ENCODE data around the gene PEX11G. TPM values are rescaled to one million over a fixed set of nuclear protein-coding genes. Genes with fewer than 3 reads are reported as not detected.

The PEX11G gene
- total and polyA plus RNA-seq, 4 experiments from 2014 or later: 0.64 to 1.7 (median 0.68) TPM

GRCh38 chr19:7533281-7533885 lies 44.5 kb upstream of the PEX11G start:
- POLR2A ChIA-PET (ENCODE audit: partially characterized antibody): interaction anchor here (2.6 to 8.3 kb wide), 2 partner anchors 11 to 96 kb away, joined by 10 to 94 read pairs; partner anchors contain the start of genes MCOLN1, PET100 and XAB2
- no peaks in the 10 kb centered on the region for H3K27me3 ChIP-seq (ENCODE audit: insufficient read depth, low read length)
- no peaks in the 10 kb centered on the region for H3K9me3 ChIP-seq (ENCODE audit: control insufficient read depth in 1 of 2, low read length in 2 of 2)
- CTCF ChIA-PET (ENCODE audit: partially characterized antibody): no interaction called here
- Mint-ChIP-seq H3K4me3 (peak overlapping the region; percentile 90 to 98 (median 94)), H3K27me3 (no peaks in the 10 kb centered on the region), H3K27ac (peak overlapping the region in 6 of 7 donors; percentile 64 to 94 (median 88)), H3K4me1 (peaks cover 10 to 38% (median 24%) of the 10 kb centered on the region in 4 donors), H3K9me3 (no peaks in the 10 kb centered on the region), H3K36me3 (peaks cover 3 to 22% of the 10 kb centered on the region in 2 donors)
- peak overlapping the region; percentile 18 to 93 for H3K4me3 ChIP-seq (ENCODE audit: low read length in 2 of 2)
- no peaks in the 10 kb centered on the region for H3K36me3 ChIP-seq (ENCODE audit: insufficient read depth, low read length)
- H3K27ac ChIP-seq (ENCODE audit: low read depth, low read length): peak overlapping the region; percentile 76
- intact Hi-C loops (cut with micrococcal nuclease): loop anchor here (5.0 to 10.0 kb wide), 3 partner anchors 139 to 1629 kb away; partner anchors contain the start of genes CLPP, NDUFA11 and VMAC
- DNase-seq: no peak
- H3K4me1 ChIP-seq (ENCODE audit: insufficient read depth, low read length): peaks cover 25% of the 10 kb centered on the region

- Histone ChIP-seq H3K27me3 (ENCODE audit: insufficient read depth, low read length) (no peaks in the 10 kb centered on the region), H3K27ac (ENCODE audit: low read depth, low read length) (no peak overlapping the region), H3K4me3 (ENCODE audit: low read length in 2 of 2) (no peak overlapping the region), H3K4me1 (ENCODE audit: insufficient read depth, low read length) (peaks cover 12% of the 10 kb centered on the region), H3K9me3 (ENCODE audit: control insufficient read depth in 1 of 2, low read length in 2 of 2) (no peaks in the 10 kb centered on the region), H3K36me3 (ENCODE audit: insufficient read depth, low read length) (no peaks in the 10 kb centered on the region)
- no peaks in the 10 kb centered on the region for H3K9me3 Mint-ChIP-seq
- POLR2A ChIA-PET (ENCODE audit: partially characterized antibody): interaction anchor here (8.3 kb wide), 1 partner anchor 8 kb away, joined by 94 read pairs; the partner anchor contains the start of gene MCOLN1
- H3K27ac Mint-ChIP-seq: peak overlapping the region in 1 of 7 donors; percentile 30
- H3K4me3 Mint-ChIP-seq: no peak overlapping the region
- peaks cover 3 to 20% (median 11%) of the 10 kb centered on the region in 4 donors for H3K4me1 Mint-ChIP-seq
- no peaks in the 10 kb centered on the region for H3K27me3 Mint-ChIP-seq
- CTCF ChIA-PET (ENCODE audit: partially characterized antibody): no interaction called here
- peaks cover 6 to 12% of the 10 kb centered on the region in 2 donors for H3K36me3 Mint-ChIP-seq
- intact Hi-C loops (cut with micrococcal nuclease): loop anchor here (5.0 to 10.0 kb wide), 3 partner anchors 135 to 1625 kb away; partner anchors contain the start of genes CLPP, NDUFA11 and VMAC
- peak in 1 of 5 donors; percentile 2 for DNase-seq
Observed at GRCh38 chr19:7529610-7530490, 41.0 kb upstream of the PEX11G start.

GRCh38 chr19:7529246-7529600 lies 40.4 kb upstream of the PEX11G start:
- H3K4me3 ChIP-seq (ENCODE audit: low read length in 2 of 2): no peak overlapping the region
- Mint-ChIP-seq H3K4me1 (peaks cover 3 to 14% (median 8%) of the 10 kb centered on the region in 4 donors), H3K4me3 (peak overlapping the region in 1 of 8 donors; percentile 63), H3K27ac (no peak overlapping the region), H3K9me3 (no peaks in the 10 kb centered on the region), H3K36me3 (peaks cover 6 to 10% of the 10 kb centered on the region in 2 donors), H3K27me3 (no peaks in the 10 kb centered on the region)
- ChIA-PET POLR2A (ENCODE audit: partially characterized antibody) (no interaction called here), CTCF (ENCODE audit: partially characterized antibody) (no interaction called here)
- H3K36me3 ChIP-seq (ENCODE audit: insufficient read depth, low read length): no peaks in the 10 kb centered on the region
- peaks cover 8% of the 10 kb centered on the region for H3K4me1 ChIP-seq (ENCODE audit: insufficient read depth, low read length)
- DNase-seq: peak in 1 of 5 donors; percentile 30
- intact Hi-C loops (cut with micrococcal nuclease): no loop called here
- H3K27ac ChIP-seq (ENCODE audit: low read depth, low read length): no peak overlapping the region
- no peaks in the 10 kb centered on the region for H3K9me3 ChIP-seq (ENCODE audit: control insufficient read depth in 1 of 2, low read length in 2 of 2)
- no peaks in the 10 kb centered on the region for H3K27me3 ChIP-seq (ENCODE audit: insufficient read depth, low read length)

GRCh38 chr19:7528522-7529245 lies 39.8 kb upstream of the PEX11G start:
- ChIA-PET POLR2A (ENCODE audit: partially characterized antibody) (no interaction called here), CTCF (ENCODE audit: partially characterized antibody) (no interaction called here)
- Histone ChIP-seq H3K4me1 (ENCODE audit: insufficient read depth, low read length) (peaks cover 7% of the 10 kb centered on the region), H3K4me3 (ENCODE audit: low read length in 2 of 2) (no peak overlapping the region), H3K9me3 (ENCODE audit: control insufficient read depth in 1 of 2, low read length in 2 of 2) (no peaks in the 10 kb centered on the region), H3K36me3 (ENCODE audit: insufficient read depth, low read length) (no peaks in the 10 kb centered on the region), H3K27ac (ENCODE audit: low read depth, low read length) (no peak overlapping the region), H3K27me3 (ENCODE audit: insufficient read depth, low read length) (no peaks in the 10 kb centered on the region)
- DNase-seq: peak in 1 of 5 donors; percentile 24
- Mint-ChIP-seq H3K9me3 (no peaks in the 10 kb centered on the region), H3K27me3 (no peaks in the 10 kb centered on the region), H3K27ac (no peak overlapping the region), H3K36me3 (peaks cover 6 to 8% of the 10 kb centered on the region in 2 donors), H3K4me3 (peak overlapping the region in 1 of 8 donors; percentile 63), H3K4me1 (peaks cover 3 to 11% (median 4%) of the 10 kb centered on the region in 4 donors)
- intact Hi-C loops (cut with micrococcal nuclease): no loop called here

GRCh38 chr19:7528192-7528519 lies 39.3 kb upstream of the PEX11G start:
- Mint-ChIP-seq H3K4me3 (no peak overlapping the region), H3K27ac (no peak overlapping the region), H3K4me1 (peaks cover 4 to 10% (median 4%) of the 10 kb centered on the region in 4 donors), H3K9me3 (no peaks in the 10 kb centered on the region), H3K27me3 (no peaks in the 10 kb centered on the region), H3K36me3 (peaks cover 6 to 8% of the 10 kb centered on the region in 2 donors)
- ChIA-PET POLR2A (ENCODE audit: partially characterized antibody) (no interaction called here), CTCF (ENCODE audit: partially characterized antibody) (no interaction called here)
- no peaks in the 10 kb centered on the region for H3K9me3 ChIP-seq (ENCODE audit: control insufficient read depth in 1 of 2, low read length in 2 of 2)
- no peak overlapping the region for H3K27ac ChIP-seq (ENCODE audit: low read depth, low read length)
- H3K4me3 ChIP-seq (ENCODE audit: low read length in 2 of 2): no peak overlapping the region
- intact Hi-C loops (cut with micrococcal nuclease): no loop called here
- H3K27me3 ChIP-seq (ENCODE audit: insufficient read depth, low read length): no peaks in the 10 kb centered on the region
- H3K36me3 ChIP-seq (ENCODE audit: insufficient read depth, low read length): no peaks in the 10 kb centered on the region
- no peak for DNase-seq
- H3K4me1 ChIP-seq (ENCODE audit: insufficient read depth, low read length): peaks cover 7% of the 10 kb centered on the region

GRCh38 chr19:7527516-7528191 lies 38.8 kb upstream of the PEX11G start:
- DNase-seq: no peak
- Mint-ChIP-seq H3K27me3 (no peaks in the 10 kb centered on the region), H3K4me1 (peaks cover 2 to 6% (median 4%) of the 10 kb centered on the region in 4 donors), H3K27ac (no peak overlapping the region), H3K4me3 (no peak overlapping the region), H3K9me3 (no peaks in the 10 kb centered on the region), H3K36me3 (peaks cover 6 to 8% of the 10 kb centered on the region in 2 donors)
- POLR2A ChIA-PET (ENCODE audit: partially characterized antibody): no interaction called here
- no peak overlapping the region for H3K27ac ChIP-seq (ENCODE audit: low read depth, low read length)
- H3K9me3 ChIP-seq (ENCODE audit: control insufficient read depth in 1 of 2, low read length in 2 of 2): no peaks in the 10 kb centered on the region
- no peak overlapping the region for H3K4me3 ChIP-seq (ENCODE audit: low read length in 2 of 2)
- no peaks in the 10 kb centered on the region for H3K36me3 ChIP-seq (ENCODE audit: insufficient read depth, low read length)
- H3K27me3 ChIP-seq (ENCODE audit: insufficient read depth, low read length): no peaks in the 10 kb centered on the region
- H3K4me1 ChIP-seq (ENCODE audit: insufficient read depth, low read length): peaks cover 11% of the 10 kb centered on the region
- CTCF ChIA-PET (ENCODE audit: partially characterized antibody): no interaction called here
- intact Hi-C loops (cut with micrococcal nuclease): no loop called here
